Type B pancreatic cell (in vitro differentiated cells): Measurements from ENCODE around the gene LYST. TPM values are rescaled to one million over a fixed set of nuclear protein-coding genes. Genes with fewer than 3 reads are reported as not detected.
"Not testable (repeated sequence)": the region's sequence is repeated elsewhere in the genome, so short reads cannot be mapped to it uniquely, and the experiment has no call there.

Experiments used
- DNase-seq: peaks from one replicate; pipeline ENCODE4 v3.0.0; 2021; ENCODE audit warnings: mixed read lengths; ENCODE audit not compliant: unreplicated experiment; ENCODE audit errors: extremely low spot score
- H3K27ac Mint-ChIP-seq: 2 replicates; pipeline ENCODE4 v1.8.0; 2021; ENCODE audit warnings: mild to moderate bottlenecking, mixed read lengths
- H3K27me3 Mint-ChIP-seq: 2 replicates; pipeline ENCODE4 v1.8.0; 2021; ENCODE audit warnings: mixed read lengths
- H3K36me3 Mint-ChIP-seq: 2 replicates; pipeline ENCODE4 v1.8.0; 2021; ENCODE audit warnings: mixed read lengths
- H3K4me1 Mint-ChIP-seq: one replicate; pipeline ENCODE4 v1.8.0; 2021; ENCODE audit warnings: mixed read lengths; ENCODE audit not compliant: unreplicated experiment
- H3K4me3 Mint-ChIP-seq: 2 replicates; pipeline ENCODE4 v1.8.0; 2021; ENCODE audit warnings: mild to moderate bottlenecking, mixed read lengths
- H3K9me3 Mint-ChIP-seq: 2 replicates; pipeline ENCODE4 v1.8.0; 2021; ENCODE audit warnings: mixed read lengths
- CTCF ChIP-seq: fragments of 200-600 bp; sonication (generic); conservative IDR thresholded peaks from 2 replicates; pipeline ENCODE4 v1.5.0; 2021; ENCODE audit warnings: antibody characterized with exemption, mild to moderate bottlenecking
- total RNA-seq: library from RNA; stranded (reverse); gene quantifications from 2 replicates; pipeline ENCODE4 v1.2.1, GENCODE V29; 2021; ENCODE audit warnings: low replicate concordance

The LYST gene
- total RNA-seq, 1 donor from 2014 or later, result 9.7 TPM

GRCh38 chr1:235854347-235854746, 12.4 kb downstream of the LYST start:
- Mint-ChIP-seq H3K4me3 (no peak overlapping the region), H3K36me3 (no peaks in the 10 kb centered on the region), H3K9me3 (peaks cover 4% of the 10 kb centered on the region), H3K27me3 (no peaks in the 10 kb centered on the region), H3K4me1 (no peaks in the 10 kb centered on the region), H3K27ac (no peak overlapping the region)
- no peak for DNase-seq
- TF ChIP-seq CTCF, result no peak

- H3K27me3 Mint-ChIP-seq, result no peaks in the 10 kb centered on the region
- TF ChIP-seq CTCF, result no peak
- H3K36me3 Mint-ChIP-seq, result no peaks in the 10 kb centered on the region
- peaks cover 4% of the 10 kb centered on the region for H3K9me3 Mint-ChIP-seq
- H3K27ac Mint-ChIP-seq, result no peak overlapping the region
- H3K4me1 Mint-ChIP-seq, result no peaks in the 10 kb centered on the region
- no peak overlapping the region for H3K4me3 Mint-ChIP-seq
- no peak for DNase-seq
These were observed 13.1 kb downstream of the LYST start for GRCh38 chr1:235853653-235854052.

- H3K9me3 Mint-ChIP-seq, result peaks cover 4% of the 10 kb centered on the region
- no peaks in the 10 kb centered on the region for H3K27me3 Mint-ChIP-seq
- H3K4me3 Mint-ChIP-seq, result no peak overlapping the region
- no peak overlapping the region for H3K27ac Mint-ChIP-seq
- DNase-seq, result no peak
- no peak for TF ChIP-seq CTCF
- H3K4me1 Mint-ChIP-seq, result no peaks in the 10 kb centered on the region
- H3K36me3 Mint-ChIP-seq, result no peaks in the 10 kb centered on the region
These were observed 13.8 kb downstream of the LYST start for GRCh38 chr1:235852887-235853286.

GRCh38 chr1:235851939-235852338, 14.8 kb downstream of the LYST start:
- Mint-ChIP-seq H3K4me1 (no peaks in the 10 kb centered on the region), H3K27ac (no peak overlapping the region), H3K27me3 (no peaks in the 10 kb centered on the region), H3K4me3 (no peak overlapping the region), H3K9me3 (no peaks in the 10 kb centered on the region), H3K36me3 (no peaks in the 10 kb centered on the region)
- no peak for TF ChIP-seq CTCF
- DNase-seq, result no peak

GRCh38 chr1:235848251-235848650, 18.5 kb downstream of the LYST start:
- H3K27ac Mint-ChIP-seq, H3K36me3 Mint-ChIP-seq, H3K9me3 Mint-ChIP-seq, H3K27me3 Mint-ChIP-seq, H3K4me3 Mint-ChIP-seq, DNase-seq, H3K4me1 Mint-ChIP-seq: not testable (repeated sequence)

GRCh38 chr1:235845656-235846107, 21.0 kb downstream of the LYST start:
- not testable (repeated sequence) for H3K27ac Mint-ChIP-seq, H3K27me3 Mint-ChIP-seq, H3K9me3 Mint-ChIP-seq, H3K36me3 Mint-ChIP-seq, H3K4me3 Mint-ChIP-seq, DNase-seq, H3K4me1 Mint-ChIP-seq
- TF ChIP-seq CTCF, result peak; percentile 48
